ENCODE results near the gene CHST8.

CHST8 gene

DNA sequence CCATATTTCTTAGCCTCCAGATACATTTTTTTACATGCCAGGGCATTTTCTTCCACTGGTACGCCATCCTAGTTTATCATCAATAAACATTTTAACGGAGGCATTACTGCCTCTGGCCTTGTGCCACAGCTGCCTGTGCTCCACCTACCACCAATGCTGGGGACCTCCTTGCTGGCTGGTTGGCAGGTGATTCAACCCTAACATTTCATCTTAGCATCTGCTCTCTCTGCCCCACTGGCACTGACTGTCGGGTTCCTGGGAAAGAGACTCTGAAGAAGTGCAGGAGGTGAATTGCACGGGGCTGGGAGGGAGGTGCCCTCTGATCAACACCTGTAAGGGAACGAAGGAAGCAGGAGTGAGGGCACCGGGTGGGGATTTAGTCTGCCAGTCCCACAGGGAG, 123.5 kb downstream of the CHST8 start:
- no peak for TF ChIP-seq CTCF (IDR thresholded peaks at IDR 0.05; ENCODE audit: insufficient read depth, low read depth, low read length, missing control alignments)
- DNase-seq (ENCODE audit: low read depth): no peak
- H3K4me3 ChIP-seq (ENCODE audit: low read depth, low read length): no peak overlapping the region

DNA sequence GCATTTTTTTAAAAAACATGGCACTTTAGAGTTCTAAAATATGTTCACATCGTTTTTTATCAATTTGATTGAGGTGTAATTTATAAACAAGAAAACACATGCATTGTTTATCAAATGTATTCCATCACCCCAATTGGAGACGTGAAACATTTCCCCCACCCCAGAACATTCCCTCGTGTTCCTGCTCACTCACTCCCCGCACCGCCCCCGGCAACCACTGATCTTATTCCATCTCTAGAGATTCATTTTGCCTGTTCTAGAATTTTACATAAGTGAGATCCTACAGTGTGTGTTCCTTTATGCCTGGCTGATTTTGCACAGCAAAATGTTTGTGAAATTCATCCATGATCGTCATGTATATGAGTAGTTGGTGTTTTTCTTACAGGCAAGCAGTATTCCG, 124.4 kb downstream of the CHST8 start:
- DNase-seq (ENCODE audit: low read depth): no peak
- no peak for TF ChIP-seq CTCF (IDR thresholded peaks at IDR 0.05; ENCODE audit: insufficient read depth, low read depth, low read length, missing control alignments)
- no peak overlapping the region for H3K4me3 ChIP-seq (ENCODE audit: low read depth, low read length)

GRCh38 chr19:33747273-33747672, 125.5 kb downstream of the CHST8 start:
- no peak for TF ChIP-seq CTCF (IDR thresholded peaks at IDR 0.05; ENCODE audit: insufficient read depth, low read depth, low read length, missing control alignments)
- DNase-seq (ENCODE audit: low read depth): no peak
- no peak overlapping the region for H3K4me3 ChIP-seq (ENCODE audit: low read depth, low read length)

- DNase-seq (ENCODE audit: low read depth): no peak
- TF ChIP-seq CTCF (IDR thresholded peaks at IDR 0.05; ENCODE audit: insufficient read depth, low read depth, low read length, missing control alignments): no peak
- H3K4me3 ChIP-seq (ENCODE audit: low read depth, low read length): no peak overlapping the region
Observed at GRCh38 chr19:33748231-33748630, 126.5 kb downstream of the CHST8 start.

GRCh38 chr19:33749016-33749415, 127.3 kb downstream of the CHST8 start:
- TF ChIP-seq CTCF (IDR thresholded peaks at IDR 0.05; ENCODE audit: insufficient read depth, low read depth, low read length, missing control alignments): no peak
- no peak overlapping the region for H3K4me3 ChIP-seq (ENCODE audit: low read depth, low read length)
- DNase-seq (ENCODE audit: low read depth): no peak

- H3K4me3 ChIP-seq (ENCODE audit: low read depth, low read length): no peak overlapping the region
- DNase-seq (ENCODE audit: low read depth): no peak
- TF ChIP-seq CTCF (IDR thresholded peaks at IDR 0.05; ENCODE audit: insufficient read depth, low read depth, low read length, missing control alignments): no peak
Observed at GRCh38 chr19:33749619-33750175, 127.9 kb downstream of the CHST8 start.

All from GM12865 (cell line).